SK-N-DZ (cell line): ENCODE data around the gene FBXL14.
A peak's percentile ranks its signal among the peaks of the same experiment; 100 is the strongest.

Experiments used
- DNase-seq: peaks from one replicate; pipeline ENCODE4 v3.0.0-alpha.2; 2015; ENCODE audit warnings: low spot score

Gene FBXL14

DNA sequence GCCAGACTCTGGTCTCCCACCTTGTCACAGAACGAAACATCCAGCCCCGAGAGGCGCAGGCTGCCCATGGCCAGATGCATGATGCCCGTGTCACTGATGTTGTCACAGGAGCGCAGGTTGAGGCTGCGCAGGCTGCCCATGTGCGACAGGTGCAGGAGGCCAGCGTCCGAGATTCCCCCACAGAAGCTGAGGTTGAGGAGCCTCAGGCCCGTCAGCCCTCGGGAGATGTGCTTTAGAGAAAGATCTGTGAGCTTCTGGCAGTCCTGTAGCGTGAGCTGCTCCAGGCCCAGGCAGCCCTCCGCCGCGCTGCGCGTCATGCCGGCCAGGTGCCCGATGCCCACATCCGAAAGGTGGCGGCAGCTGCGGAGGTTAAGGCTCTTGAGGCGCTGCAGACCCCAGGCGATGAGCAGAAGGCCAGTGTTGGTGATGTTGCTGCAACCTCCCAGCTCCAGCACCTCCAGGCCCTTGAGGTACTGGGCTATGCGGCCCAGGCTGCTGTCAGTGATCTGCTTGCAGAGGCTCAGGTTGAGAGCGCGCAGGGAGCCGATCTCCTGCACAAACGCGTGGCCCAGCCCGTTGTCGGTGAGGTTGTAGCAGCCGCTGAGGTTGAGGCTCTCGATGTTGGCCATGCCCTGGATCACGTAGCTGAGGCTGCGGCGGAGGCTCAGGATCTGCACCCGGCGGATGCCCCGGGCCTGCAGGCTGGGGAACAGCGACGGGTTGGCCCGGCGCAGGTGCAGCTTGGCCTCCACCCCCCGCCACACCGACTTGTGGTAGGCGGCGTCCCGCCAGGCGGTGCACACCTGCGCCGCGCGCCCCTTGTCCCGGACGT, 991 bp downstream of the FBXL14 start:
- DNase-seq, result peak; percentile 57

DNA sequence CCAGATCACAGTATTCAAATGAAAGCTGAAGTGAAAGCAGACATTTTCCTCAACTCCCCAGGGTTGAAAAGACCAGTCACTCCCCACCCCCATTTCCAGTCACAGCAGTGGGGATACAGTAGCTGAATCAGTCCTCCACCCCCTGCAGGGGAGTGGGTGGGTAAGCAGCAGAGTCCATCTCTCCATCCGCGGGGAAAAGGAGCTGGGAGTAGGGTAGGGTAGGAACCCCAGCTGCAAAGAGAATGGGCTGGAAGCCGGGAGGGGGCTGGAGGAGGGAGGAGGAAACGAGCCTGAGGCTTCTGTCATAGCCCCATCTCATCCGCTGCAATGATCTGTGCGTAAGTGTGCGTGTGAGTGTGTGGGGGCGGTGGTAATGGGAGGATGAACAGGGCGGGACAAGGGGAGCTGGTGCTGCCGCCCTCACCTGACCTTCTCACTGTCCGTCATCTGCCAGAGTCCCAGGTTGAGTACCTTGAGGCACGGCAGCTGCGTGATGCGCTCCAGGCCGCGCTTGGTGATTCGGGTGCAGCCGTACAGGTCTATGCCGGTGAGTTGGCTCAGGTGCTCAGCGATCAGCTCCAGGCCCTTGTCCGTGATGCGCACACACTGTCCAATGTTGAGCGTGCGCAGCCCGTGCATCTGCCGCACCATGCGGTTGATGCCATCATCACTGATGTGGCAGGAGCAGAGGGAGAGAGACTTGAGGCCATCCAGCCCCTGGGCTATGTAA, 1.8 kb downstream of the FBXL14 start:
- peak; percentile 56 for DNase-seq

DNA sequence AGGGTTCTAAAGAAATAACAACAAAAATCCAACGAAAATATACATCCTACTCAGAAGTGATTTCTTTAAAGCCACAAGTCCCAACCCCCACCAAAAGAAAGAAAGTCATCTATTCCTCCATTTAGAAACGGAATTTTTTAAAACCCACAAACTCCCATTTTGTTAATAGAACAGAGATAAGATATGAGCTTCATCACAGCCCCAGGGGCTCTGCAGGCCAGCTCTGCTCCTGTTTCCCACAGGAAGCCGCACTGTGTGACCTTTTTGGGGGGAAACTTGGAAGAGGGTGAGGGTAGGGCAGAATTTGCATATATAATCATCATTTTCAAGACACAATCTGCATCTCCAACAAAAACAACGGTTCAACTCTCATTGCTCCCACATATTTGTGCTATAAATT, 2.8 kb downstream of the FBXL14 start:
- no peak for DNase-seq

DNA sequence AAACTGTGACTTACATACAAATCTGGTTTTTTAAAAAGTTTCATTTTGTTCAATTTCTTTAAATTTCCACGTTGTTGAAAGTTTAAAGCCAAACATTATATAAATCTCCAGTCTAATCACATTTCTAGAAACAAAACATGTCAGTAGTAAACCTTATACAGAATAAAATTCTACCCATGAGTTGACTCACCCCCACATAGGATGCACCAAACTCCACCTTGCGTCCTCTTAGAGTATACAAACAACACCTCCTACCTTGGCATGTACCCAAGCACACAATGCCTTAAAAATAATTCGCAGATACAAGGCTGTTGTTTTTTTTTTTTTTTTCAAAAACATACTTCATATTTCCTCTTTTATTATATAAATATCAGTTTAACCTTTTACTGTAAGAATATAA, 3.3 kb downstream of the FBXL14 start:
- no peak for DNase-seq

DNA sequence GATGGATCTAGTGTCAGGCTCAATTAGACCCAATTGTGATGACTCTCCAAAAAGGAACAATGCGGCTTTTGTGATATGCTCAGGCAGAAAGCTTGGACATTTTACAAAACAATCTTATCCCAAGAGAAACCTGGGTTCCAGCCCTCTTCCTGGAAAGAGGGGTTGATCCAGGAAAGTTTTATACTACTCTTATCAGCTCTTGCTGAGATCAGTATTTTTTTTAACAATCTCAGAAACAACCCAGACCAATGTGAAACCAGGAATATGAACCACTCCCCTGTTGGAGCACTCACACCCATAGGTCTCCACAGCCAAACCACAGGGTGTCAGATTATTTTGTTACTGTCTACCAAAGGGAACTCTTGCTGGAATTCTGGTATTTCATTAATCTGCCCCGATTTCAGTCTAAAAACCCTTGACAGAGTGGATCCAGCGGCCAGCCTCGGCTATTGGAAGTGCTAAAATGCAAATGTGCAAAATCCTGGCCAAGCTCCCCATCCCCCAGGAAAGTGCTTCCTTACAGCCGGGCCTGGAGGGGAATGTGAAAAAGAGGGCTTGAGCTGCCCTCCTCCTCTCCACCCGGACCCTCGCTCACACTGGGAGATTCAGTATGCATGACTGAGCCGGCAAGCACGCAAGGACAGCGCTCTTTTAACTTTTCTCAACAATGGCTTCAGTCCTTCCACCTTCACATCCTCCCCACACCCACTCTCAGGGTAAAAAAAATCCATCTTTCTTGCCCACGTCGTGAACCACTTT, 4.0 kb downstream of the FBXL14 start:
- no peak for DNase-seq

DNA sequence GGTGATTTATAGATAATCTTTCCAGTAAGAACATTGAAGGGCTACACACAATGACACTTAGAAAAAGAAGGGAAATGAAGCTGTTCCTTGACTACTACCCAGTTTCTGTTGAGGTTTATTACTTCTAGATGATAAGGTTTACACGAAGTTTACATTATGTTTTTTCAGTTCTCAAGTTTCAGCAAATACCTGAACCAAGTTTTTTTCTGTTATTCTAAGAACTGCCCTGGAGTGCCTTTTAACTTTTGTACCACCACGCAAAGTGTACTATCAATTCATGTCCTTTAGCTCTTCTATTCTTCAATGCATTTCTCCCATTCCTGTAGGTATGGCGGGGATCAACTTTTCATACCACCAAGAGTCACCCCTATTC, 5.8 kb downstream of the FBXL14 start:
- no peak for DNase-seq

DNA sequence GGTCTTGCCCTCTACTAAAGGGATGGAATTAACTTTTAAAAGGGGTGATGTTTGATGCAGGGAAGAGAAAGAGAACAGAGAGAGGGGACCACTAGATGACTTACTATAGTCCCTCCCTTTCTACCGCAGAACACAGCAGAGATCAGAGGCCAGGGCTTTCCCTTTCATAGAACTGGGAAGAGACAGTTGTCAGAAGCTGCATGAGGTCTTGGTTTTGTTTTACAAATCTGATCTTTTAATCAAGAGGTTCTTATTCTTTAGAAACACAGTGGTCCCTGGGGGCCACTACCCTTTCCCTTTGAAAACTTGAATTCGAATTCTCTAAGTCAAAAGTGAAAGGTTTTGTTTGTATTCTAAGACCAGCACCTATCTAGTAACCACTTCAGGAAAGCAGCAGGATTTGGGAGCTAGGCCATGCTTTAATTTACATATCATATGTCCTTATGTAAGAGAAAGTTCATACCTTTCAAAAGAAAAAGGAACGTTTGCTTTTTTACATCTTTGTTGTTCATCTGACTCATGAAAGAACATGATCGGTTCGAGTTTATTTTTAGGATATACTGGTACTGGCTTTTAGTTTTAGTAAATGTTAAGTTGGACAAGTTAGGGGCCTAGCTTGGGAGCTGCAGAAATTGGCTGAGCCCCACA, 6.3 kb downstream of the FBXL14 start:
- DNase-seq, result no peak

DNA sequence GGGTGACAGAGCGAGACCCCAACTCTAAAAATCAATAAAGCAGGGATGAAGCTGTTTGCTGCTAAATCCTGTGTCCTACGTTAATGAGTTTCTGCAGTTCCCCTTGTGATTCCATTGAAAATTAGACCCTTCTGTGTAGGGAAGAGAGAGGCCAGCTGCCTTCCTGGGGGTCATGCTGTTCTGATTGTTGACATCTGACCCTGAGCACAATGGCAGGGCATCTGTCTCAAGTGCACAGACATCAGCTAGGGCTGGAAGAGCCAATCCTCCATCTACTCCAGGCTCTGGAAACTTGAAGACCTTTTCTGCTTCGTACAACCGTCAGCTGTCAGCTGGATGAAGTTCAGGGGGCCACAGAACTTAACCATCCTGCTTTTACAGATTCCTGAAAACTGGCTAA, 10.1 kb downstream of the FBXL14 start:
- no peak for DNase-seq

DNA sequence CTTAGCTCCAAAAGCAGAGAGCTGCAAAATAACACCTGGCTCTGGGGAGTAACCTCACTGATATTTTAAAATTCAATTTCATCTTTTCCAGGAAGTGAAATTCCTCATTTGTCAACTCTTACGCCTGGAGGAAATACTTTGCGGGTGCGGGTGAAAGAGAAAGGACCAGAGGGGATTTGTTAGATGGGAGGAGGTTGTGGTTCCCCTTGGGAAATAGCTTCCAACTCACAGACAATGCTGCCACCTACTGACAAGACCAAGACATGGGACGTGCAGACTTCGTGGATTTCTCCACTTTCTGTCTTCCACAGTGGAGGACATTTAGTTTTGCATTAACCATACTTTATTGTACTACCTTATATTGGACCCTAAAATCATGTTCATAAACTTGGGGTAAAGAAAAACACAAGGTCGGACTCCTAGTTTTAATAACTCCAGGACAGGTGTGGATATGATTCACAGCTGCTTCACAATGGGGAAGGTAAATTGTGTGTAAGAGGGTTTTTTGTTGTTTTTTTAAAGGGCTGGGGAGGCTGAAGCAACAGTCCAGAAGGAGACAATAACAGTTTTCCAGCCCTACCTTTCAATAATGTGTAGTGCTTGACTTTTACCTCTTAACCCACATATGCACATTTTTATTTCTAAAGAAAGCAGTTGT, 10.8 kb downstream of the FBXL14 start:
- DNase-seq, result peak; percentile 87

DNA sequence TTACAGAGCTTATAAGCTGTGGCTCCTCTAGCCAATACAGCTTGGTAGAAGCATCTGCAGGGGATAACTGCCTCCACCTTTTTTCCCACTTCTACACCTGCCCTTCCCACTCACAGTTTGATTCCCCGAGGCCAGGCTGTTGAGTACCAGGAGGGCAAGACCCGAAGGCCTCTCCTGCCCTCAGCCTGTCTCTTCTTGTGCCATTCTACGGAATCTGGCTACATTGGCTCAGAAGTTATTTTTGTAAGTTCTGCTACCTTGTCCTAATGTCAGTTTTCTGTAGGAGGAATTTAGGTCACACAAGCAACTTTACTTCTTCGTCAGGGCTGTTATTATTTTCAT, 11.7 kb downstream of the FBXL14 start:
- no peak for DNase-seq

DNA sequence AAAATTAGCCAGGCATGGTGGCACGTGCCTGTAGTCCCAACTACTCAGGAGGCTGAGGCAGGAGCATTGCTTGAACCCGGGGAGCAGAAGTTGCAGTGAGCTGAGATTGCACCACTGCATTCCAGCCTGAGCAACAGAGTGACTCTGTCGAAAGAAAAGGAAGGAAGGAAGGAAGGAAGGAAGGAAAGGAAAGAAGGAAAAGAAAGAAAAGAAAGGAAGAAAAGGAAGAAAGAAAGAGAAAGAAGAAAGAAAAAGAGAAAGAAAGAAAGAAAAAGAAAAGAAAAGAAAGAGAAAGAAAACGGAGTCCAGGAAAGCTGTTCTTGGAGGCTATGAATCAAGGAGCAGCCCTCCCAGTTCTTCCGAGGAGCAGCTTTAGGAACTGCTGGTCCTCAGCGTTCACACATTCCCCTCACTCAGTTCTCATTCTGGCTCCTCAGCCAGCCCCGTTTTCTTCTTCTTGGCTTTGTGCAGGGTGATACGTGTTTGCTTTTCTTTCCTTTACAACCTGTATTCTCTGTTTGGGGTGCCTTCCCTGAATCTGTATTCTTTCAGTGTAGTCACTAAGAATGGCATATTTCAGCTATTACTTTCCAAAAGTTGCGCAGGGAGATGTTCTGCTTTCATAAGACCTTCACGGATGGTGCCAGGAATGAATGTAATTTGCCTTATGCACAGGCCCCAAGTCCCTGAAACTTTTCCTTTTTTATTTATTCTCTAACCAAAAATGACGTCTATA, 12.2 kb downstream of the FBXL14 start:
- DNase-seq, result no peak

DNA sequence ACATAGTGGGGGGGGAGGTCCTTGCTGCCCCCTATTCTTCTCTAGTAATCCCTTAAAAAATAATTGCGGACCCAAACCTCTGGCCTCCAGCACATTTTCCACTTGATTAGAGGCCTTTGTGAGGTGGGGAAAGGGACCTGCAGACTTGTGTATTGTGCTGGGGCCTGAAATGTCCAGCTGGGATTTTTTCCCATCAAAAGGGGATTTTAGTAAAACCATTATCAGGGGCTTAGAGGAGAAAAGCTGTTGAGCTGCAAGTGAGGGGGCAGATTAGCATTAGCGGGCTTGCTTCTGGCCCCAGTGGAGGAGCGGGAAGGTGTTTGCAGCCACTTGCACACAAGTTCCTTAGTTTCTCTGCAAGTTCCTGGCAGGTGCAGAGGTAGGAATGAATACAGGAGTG, 13.9 kb downstream of the FBXL14 start:
- no peak for DNase-seq

DNA sequence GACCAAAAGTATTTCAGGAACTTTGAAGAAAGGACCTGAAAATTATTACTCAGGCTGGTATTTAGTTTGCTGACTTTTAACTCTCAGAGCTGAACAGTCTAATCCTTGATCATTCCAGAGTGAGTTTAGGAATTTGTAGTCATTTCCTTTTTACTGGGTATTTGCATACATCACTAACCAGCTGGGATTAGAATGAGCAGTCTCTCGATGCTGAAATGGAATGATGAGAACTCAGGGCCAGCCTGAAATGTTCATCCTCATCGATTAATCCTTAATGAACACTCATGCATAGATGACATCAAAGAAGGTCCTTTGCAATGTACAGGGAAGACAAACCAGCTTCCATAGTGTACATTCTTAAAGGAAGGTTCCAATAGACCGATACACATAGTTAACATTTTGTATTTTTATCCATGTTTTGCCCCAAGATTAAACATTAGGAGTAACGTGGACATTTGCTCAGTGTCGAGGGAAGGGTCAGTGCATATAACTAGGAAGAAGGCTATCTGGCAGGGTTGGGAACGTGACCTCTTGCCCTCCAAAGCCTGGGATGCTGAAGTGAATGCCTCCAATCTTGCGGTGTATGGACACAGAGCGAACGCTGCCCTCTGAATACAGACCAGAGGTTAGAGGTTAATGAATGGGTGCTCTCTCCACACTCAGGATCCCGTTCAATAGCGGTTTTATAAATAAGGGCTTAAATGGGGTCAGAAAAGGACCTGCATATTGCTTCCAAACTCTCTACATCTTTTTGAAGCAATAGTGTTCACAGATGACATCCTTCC, 14.5 kb downstream of the FBXL14 start:
- DNase-seq, result no peak

DNA sequence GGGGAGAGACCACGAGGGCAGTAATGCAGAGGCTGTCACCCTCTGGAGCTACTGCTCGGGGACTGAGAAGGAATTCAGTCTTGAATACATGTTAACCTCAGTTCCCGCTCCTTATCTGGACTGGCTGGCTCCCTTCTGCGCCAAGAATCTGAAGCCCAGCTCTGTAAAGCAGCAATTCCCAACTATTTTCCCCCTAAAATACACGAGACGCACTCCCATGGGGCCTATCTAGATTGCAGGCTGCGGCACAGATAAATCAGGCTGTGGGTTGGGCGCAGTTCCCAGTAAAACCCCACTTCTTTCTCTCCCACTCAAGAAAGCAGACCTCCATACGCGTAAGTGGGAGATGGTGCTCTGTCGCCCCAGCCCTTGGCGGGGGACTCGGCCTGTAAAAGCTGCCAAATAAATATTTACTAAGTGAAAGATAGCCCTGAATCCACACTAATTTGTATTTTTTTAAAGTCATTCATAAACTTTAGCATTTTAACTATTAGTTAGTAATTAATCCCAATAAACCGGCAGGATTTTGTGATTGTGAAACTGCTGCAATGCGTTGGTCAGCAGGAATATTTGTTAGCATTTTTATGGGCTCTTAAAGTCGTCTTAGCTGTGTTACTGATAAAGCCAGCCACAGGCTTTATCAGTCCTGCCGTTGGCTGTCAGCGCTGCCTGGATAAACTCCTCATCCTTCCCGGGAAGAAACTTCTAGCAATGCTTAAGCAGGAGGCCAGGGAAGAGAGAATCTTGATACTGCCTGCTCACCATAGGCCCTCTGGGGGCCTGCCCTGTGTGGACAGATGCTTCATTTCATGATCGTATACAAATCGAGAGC, 17.8 kb downstream of the FBXL14 start:
- DNase-seq, result peak; percentile 66

DNA sequence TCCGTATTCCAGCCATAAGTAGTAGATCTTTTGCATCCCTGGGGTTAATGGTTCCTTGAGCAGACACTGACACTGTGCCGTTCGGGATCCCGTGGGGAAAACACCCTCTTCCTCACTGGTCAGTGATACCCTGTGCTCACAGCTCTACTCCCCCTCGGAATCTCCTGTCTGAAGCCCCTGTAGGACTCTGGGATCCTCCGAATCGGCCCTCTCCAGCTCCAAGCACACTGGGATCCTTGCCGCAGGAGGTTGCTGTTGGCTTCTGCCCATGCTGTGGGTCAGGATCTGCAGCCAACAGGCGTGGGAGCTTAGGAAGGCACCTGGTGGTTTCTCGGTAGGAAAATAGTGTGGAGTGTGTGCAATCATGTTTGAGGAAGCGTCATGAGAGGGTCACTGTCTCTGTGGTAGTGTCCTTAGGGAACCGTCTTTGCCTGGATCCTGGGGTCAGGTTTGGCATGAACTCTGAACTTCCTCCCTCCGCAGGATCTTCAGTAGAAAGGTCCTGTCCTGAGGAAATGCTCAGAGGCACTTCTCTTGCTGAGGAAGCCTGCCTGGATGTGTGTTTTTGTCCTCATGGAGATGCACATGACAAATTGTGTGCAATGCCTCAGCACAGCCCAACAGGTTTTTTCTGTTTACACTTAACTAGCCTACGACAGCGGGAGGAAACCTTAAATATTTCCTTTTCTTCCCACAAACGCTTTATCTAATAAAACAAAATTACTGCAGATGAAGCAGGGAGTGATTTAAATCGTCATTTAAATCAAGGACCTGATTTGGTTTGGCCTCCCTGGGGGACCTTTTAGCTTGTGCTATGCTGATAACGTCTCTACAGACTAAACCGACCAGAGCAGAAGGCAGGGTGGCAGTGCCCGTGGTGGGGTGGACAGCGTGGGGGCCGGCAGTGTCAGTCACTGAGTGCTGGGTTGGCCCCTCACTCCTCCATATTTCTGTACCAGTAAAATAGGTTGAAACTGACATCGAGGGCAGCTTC, 18.7 kb downstream of the FBXL14 start:
- DNase-seq, result peak; percentile 48

DNA sequence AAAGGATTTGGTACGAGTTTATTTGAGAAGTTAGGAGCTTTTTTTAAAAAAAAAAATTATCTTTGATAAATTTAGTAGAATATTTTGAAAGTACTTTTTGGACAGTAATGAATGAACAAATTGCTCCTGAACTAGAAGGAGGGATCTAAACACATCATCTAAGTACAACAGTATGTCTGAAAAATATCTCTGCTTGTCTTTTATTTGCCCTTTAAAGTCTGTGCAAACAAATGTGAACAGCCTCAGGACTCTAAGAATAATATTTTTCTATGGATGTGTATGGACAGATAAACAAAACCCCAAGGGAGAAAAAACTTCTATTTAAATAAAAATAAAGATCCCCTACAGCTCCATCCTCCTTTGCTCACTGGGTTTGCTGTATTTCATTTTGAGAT, 19.5 kb downstream of the FBXL14 start:
- no peak for DNase-seq

DNA sequence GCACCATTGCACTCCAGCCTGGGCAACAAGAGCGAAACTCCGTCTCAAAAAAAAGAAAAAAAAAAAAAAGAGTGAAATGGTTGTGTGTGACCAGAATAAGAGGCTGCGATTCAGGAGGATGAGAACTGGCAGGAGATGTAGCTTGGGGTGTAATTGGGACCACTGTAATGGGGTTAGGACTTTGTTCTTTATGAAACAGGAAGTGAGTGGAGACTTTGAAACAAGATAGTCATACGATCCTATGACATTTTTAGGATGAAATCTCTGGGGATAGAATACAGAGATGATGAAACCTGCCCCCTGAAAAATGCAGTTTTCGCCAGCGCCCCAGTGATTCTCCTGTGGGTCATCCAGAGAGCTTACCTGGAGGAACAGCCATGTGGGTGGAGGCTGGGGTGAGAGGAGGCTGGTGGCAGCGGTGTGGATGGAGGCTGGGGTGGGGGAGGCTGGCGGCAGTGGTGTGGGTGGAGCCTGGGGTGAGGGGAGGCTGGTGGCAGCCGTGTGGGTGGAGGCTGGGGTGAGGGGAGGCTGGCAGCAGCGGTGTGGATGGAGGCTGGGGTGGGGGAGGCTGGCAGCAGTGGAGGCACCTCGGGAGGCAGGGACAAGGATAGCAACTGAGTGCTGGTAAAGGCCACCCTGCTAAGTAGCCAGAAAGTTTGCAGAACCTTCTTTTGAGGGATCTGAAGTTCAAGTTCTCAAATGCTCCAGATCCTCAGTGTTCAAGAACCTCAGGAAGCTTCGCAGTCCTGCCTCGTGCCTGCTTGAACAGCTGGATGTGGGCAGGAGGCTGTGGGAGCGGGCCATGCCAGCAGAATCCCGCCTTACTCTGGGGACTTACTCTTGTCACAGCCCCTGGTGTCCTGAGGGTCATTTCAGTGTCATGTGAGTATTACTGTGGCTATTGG, 20.2 kb downstream of the FBXL14 start:
- DNase-seq, result peak; percentile 38
